Hippocampal formation (tissue), 2 donors: Measurements from ENCODE around the gene LMNTD2.
A peak's percentile ranks its signal among the peaks of the same experiment; 100 is the strongest.

ENCODE experiments used
- DNase-seq, 2 donors: peaks; one replicate each; lab custom pipeline; 2025; lab: John Stamatoyannopoulos, UW

Gene LMNTD2

GRCh38 chr11:568306-569157 lies 8.0 kb upstream of the LMNTD2 start:
- peak; percentile 83 to 88 for DNase-seq

DNA sequence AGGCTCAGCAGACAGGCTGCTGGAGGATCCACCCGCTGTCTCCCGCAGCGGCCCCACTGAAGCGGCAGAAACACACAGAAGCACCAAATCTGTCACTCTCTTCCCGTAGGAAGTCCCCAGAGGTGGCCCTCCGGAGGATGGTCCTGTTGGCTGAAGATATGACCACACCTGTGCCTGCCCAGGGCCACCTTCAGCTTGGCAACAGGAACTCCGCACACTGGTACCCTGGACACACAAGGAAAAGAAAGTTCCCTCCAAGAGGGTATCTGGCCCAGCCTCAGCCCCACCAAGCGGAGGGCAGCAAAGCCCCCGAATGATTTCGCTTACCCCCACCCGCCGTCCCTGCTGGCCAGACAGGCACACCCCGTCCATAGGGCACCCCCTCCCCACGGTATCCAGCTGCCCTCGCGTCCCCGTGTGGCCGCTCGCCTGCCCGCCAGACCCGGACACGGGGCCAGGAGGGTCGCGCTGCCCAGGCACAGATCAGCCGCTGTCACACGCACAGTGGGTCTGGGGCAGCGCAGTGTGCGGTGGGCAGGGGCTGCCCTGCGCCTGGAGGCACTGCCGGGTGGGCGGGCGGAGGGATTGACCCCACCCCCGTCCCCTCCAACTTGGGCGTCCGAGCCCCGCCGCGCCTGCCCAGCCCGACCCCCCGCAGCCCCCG lies 7.2 kb upstream of the LMNTD2 start:
- no peak for DNase-seq

GRCh38 chr11:567011-567628 lies 6.6 kb upstream of the LMNTD2 start:
- DNase-seq: no peak

DNA sequence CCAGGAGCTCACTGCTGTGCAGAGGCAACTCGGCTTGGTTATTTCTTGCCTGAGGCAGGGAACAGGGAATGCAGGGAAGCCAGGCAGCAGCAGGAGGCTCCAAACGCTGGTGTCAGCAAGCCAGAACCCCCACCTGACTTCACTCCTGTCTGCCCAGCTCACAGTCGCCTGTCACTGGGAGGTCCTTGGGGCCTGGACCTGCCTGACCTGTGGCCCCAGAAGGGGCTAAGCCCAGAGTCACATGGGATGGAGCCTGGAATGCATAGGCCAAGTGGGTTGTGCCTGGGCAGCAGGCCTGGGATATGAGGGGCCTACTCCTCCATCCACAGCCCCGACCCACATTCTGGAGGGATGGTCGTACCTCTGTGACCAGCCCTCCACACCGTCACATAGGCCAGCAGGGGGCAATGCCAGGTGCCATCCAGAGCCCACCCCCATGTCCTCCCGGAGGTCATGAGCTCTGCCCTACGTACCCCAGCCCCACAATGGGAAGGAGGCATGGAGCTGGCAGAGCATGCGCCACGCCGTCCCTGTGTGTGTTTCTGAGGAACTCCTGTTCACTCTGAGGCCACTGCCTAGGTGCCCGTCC lies 5.5 kb upstream of the LMNTD2 start:
- DNase-seq: no peak

DNA sequence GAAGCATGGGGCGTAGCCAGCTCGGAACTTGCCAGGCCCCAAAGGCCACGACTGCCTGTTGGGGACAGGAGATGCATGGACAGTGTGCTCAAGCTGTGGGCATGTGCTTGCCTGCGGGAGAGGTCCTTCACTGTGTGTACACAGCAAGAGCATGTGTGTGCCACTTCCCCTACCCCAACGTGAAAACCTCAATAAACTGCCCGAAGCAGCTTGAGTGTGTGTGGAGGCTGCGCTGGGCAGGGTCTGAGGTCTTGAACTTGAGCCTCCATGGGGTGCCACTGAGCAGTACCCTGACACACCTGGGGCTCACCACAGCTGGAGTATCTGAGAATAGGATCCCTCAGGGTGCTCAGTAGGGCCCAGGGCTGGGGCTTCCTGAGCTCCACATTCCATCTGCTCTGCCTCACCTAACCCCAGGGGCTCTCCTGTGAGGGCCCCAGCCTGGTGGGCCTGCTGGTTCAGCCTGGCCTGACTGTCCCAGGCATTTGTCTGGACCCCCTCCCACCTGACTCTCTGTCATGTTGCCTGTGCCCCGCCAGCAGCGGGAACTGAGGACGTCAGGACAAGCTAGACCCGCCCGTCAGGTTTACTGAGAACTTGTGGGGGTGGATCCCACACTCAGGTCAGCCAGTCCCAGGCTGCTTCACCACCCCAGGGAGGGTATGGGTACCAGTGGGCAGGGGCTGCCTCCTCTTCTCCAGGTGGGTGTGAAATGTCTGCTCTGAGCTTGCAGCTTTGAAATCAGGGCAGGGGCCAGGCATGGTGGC lies 3.5 kb upstream of the LMNTD2 start:
- DNase-seq: no peak

GRCh38 chr11:563066-563811 lies 2.7 kb upstream of the LMNTD2 start:
- no peak for DNase-seq

DNA sequence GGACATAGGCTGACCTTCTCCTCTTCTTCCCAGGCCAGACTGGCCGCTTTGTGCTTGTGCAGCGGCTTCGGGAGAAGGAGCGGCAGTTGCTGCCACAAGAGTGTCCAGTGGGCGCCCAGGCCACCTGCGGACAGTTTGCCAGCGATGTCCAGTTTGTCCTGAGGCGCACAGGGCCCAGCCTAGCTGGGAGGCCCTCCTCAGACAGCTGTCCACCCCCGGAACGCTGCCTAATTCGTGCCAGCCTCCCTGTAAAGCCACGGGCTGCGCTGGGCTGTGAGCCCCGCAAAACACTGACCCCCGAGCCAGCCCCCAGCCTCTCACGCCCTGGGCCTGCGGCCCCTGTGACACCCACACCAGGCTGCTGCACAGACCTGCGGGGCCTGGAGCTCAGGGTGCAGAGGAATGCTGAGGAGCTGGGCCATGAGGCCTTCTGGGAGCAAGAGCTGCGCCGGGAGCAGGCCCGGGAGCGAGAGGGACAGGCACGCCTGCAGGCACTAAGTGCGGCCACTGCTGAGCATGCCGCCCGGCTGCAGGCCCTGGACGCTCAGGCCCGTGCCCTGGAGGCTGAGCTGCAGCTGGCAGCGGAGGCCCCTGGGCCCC lies 1.6 kb upstream of the LMNTD2 start:
- DNase-seq: no peak

DNA sequence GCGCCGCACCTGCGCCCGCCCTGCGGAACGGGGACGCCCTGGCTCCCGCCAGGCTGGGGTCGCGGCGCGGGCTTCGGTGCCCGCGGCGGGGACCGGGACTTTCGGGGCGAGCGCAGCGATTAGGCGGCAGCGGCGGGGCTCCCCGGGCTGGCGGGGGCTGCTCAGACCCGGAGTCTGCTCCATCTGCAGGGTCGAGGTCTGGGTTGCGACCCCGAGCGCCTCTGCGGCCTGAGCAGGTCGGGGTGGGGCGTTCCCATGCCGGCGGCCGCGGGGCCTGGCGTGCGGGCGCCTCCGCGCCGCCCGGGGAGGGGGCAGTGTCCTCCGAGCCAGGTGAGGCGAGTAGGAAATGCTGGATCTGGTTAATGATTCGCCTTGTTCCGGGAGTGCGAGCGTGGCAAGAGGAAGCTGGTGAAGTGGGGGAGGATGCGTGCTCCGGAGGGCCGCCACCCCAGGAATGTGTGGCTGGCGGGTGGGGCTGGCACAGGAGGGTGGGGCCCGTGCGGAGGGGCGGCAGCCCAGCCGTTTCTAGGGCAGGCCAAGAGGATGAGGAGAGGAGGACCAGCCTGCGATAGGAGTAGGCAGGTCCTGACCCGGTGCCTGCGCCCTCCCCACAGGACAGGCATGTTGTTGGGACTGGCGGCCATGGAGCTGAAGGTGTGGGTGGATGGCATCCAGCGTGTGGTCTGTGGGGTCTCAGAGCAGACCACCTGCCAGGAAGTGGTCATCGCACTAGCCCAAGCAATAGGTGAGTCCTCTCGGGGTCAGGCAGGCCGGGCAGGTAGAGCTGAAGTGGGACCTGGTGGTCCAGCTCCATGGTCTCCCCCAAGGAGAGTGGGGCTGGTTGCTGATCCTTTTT lies 838 bp upstream of the LMNTD2 start:
- DNase-seq: no peak

DNA sequence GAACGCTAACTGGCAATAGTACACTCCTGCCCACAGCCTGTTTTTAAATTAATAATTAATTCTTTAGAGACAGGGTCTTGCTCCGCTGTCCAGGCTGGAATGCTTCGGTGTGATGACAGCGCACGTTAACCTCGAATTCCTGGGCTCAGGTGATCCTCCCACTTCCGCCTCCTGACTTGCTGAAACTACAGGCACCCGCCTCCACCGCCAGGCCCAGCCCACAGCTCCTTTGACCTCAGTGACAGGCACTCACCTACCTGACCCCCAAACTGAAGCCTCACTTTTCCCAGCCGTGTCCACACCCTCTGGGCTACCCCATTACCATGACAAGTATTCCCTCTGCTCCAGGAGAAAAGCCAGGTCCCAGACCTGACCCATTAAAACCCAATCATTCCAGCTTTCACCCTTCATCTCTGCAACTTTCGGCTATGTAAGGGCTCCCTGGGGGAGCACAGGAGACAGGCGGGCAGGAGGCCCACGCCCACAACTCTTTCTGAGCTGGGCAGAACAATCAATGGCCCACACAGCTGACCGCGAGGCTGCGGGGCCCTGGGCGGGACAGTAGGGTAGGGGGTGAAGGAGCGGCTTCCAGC lies 730 bp downstream of the LMNTD2 start:
- DNase-seq: no peak

- DNase-seq: no peak
Measured at GRCh38 chr11:559020-559620, 1.4 kb downstream of the LMNTD2 start.

- DNase-seq: no peak
Measured at GRCh38 chr11:558503-558902, 2.0 kb downstream of the LMNTD2 start.

DNA sequence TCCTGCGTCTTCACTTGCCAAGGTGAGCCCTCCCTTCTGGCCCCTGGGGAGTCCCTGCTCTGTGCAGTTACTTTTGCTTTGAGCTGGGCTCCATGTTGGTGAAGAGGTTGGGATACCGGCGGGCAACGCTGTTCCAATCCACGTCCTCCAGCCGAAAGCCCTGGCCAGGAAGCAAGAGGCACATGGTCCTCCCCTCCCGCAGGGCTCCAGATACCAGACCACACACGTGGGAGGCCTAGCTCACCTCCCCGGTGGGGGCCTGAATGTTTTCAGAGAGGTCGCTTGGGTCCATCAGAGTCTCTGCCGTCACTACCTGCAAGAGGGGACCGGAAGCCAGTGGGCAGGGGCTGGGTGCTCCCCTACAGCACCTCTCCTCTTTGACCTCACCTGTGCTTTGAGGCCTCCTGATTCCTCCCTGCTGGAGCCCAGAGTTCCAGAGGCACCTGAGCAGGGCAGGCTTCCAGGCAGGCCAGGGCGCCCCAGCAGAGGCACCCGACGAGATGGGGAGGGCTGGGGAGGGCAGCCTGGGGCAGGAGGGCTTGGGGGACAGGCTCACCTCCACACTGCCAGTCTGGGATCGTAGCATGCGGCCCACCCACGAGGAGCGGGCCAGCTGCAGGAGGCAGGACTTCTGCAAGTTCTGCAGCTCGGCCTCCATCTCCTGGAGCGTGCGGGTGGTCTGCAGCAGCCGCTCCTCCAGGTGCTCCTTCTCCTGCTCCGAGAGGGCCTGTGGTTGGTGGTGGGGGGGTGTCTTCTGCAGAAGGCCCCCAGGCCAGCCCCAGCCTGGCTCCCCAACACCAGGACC lies 3.0 kb downstream of the LMNTD2 start:
- no peak for DNase-seq

DNA sequence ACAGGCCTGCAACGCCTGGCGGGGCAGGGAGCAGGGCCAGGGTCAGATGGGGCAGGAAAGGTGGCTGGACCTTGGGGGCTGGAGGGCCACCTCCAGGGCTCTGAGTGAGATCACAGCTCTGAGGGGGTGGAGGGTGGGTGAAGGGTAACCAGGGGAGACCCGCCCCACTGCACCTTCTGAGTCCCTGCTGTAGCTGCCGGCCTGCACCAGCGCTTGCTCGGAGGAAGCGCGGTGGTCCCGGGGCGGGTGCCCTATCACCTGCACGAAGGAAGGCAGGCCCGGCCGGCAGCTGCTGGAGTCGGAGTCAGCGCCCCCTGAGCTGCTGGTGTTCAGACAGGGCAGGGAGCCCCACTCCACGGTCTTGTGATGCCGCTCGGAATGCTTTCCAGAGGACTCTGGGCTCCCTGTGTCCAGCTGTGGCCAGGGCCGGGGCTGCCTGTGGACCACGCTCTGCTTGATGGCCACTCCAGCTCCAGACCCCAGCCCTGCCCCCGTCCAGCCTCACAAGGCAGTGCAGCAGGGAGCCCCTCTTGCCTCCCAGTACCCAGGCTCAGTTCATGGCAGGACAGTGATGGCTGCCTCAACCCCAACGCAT lies 3.8 kb downstream of the LMNTD2 start:
- no peak for DNase-seq

DNA sequence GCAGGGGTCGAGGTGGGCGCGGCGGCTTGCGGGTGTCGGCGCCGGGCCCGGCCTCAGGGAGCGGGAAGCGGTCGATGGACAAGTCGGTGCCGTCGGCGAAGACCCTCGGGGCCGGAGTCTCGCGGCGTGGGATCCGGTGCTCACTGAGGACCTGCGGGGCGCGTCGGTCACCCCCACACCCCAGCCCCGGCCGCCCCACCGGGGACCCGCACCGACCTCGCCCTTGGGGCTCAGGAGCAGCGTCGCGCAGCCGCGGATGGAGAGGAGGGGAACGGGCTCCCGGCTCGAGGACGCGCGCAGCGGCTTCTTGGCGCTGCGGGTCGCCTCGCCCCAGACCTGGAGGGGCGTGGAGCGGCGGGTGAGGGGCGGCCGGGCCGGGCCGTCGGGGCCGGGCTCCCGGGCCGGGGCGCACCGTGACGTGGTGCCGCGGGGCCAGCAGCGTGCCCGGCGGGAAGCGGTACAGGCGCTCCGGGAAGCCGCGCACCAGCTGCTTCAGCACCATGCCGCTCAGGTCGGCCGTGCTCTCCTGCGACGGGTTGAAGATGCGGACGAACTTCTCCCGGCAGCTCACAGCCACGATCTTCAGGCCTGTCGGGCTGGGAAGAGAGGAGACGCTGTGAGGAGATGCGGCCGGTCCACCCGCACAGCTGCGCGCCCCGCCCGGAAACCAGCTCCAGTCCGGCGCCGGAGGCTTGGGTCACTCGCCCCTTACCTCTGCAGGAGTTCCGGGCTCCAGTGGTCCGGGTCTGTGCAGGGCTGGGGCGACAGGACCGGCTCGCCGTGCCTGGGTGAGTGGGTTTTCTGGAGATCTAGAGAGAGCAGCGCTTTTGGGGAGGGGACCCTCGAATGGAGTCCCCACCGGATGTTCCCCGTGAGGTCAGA lies 4.5 kb downstream of the LMNTD2 start:
- DNase-seq: no peak

DNA sequence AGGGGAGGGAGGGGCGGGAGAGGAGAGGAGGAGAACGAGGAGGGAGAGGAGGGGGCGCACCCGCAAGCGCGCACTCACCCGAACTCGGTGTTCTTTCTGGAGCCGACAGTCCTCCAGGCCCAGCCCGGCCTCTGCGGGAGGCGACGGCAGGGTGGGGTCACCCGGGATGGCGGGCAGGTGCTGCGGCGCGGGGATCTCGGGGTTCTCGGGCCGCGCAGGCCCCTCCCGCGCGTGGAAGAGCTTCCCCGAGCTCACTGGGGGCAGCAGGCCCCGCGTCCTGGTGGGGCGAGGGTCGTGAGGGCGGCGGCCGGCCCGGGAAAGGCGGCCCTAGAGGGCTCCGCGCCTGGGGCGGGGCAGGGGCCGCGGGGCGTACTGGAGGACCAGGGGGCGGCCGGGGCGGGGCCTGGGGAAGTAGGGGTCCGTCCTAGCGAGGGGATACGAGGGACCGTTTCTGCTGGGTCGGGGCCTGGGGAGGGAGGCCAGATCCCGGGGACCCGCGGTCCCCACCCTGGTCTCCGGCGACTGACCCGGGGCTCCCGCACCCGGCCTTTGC lies 5.2 kb downstream of the LMNTD2 start:
- DNase-seq: no peak
